ENCODE results near the gene CARMIL3.

CARMIL3 gene

GRCh38 chr14:24060443-24060842 lies 8.6 kb downstream of the CARMIL3 start:
- no peak overlapping the region for H2AFZ ChIP-seq (ENCODE audit: low read depth)
- no peaks in the 10 kb centered on the region for H3K4me1 ChIP-seq (ENCODE audit: low read depth, poor library complexity, severe bottlenecking)
- H3K9ac ChIP-seq: no peak overlapping the region
- H3K27me3 ChIP-seq (ENCODE audit: insufficient read depth, low read depth): peaks cover 2% of the 10 kb centered on the region; the same call in 1 of the 2 replicates
- H3K27ac ChIP-seq: no peak overlapping the region
- TF ChIP-seq CTCF (conservative IDR thresholded peaks at IDR 0.05; ENCODE audit: low read depth, low read length): no peak
- H3K79me2 ChIP-seq (ENCODE audit: insufficient read depth, low read depth): no peaks in the 10 kb centered on the region
- H3K4me2 ChIP-seq: no peak overlapping the region
- no peaks in the 10 kb centered on the region for H4K20me1 ChIP-seq (ENCODE audit: insufficient read depth)
- no peaks in the 10 kb centered on the region for H3K36me3 ChIP-seq (ENCODE audit: insufficient read depth)
- no peak overlapping the region for H3K4me3 ChIP-seq (IDR thresholded peaks at IDR 0.05; ENCODE audit: insufficient read depth, low read depth, low read length)

GRCh38 chr14:24060984-24061913 lies 9.4 kb downstream of the CARMIL3 start:
- H2AFZ ChIP-seq (ENCODE audit: low read depth): no peak overlapping the region
- H3K27me3 ChIP-seq (ENCODE audit: insufficient read depth, low read depth): no peaks in the 10 kb centered on the region
- no peak overlapping the region for H3K9ac ChIP-seq
- H3K79me2 ChIP-seq (ENCODE audit: insufficient read depth, low read depth): no peaks in the 10 kb centered on the region
- no peaks in the 10 kb centered on the region for H4K20me1 ChIP-seq (ENCODE audit: insufficient read depth)
- no peaks in the 10 kb centered on the region for H3K36me3 ChIP-seq (ENCODE audit: insufficient read depth)
- TF ChIP-seq CTCF (conservative IDR thresholded peaks at IDR 0.05; ENCODE audit: low read depth, low read length): no peak
- H3K4me1 ChIP-seq (ENCODE audit: low read depth, poor library complexity, severe bottlenecking): no peaks in the 10 kb centered on the region
- H3K27ac ChIP-seq: no peak overlapping the region
- H3K4me2 ChIP-seq: no peak overlapping the region
- H3K4me3 ChIP-seq (IDR thresholded peaks at IDR 0.05; ENCODE audit: insufficient read depth, low read depth, low read length): no peak overlapping the region

GRCh38 chr14:24062216-24062980 lies 10.6 kb downstream of the CARMIL3 start:
- Histone ChIP-seq H3K9ac (no peak overlapping the region), H3K4me1 (ENCODE audit: low read depth, poor library complexity, severe bottlenecking) (no peaks in the 10 kb centered on the region), H3K4me2 (no peak overlapping the region), H4K20me1 (ENCODE audit: insufficient read depth) (no peaks in the 10 kb centered on the region), H3K4me3 (IDR thresholded peaks at IDR 0.05; ENCODE audit: insufficient read depth, low read depth, low read length) (no peak overlapping the region), H3K27ac (no peak overlapping the region), H3K27me3 (ENCODE audit: insufficient read depth, low read depth) (no peaks in the 10 kb centered on the region), H3K36me3 (ENCODE audit: insufficient read depth) (no peaks in the 10 kb centered on the region), H2AFZ (ENCODE audit: low read depth) (no peak overlapping the region), H3K79me2 (ENCODE audit: insufficient read depth, low read depth) (no peaks in the 10 kb centered on the region)
- TF ChIP-seq CTCF (conservative IDR thresholded peaks at IDR 0.05; ENCODE audit: low read depth, low read length): no peak

- H2AFZ ChIP-seq (ENCODE audit: low read depth): no peak overlapping the region
- H3K9ac ChIP-seq: no peak overlapping the region
- H3K4me2 ChIP-seq: no peak overlapping the region
- H4K20me1 ChIP-seq (ENCODE audit: insufficient read depth): no peaks in the 10 kb centered on the region
- no peak for TF ChIP-seq CTCF (conservative IDR thresholded peaks at IDR 0.05; ENCODE audit: low read depth, low read length)
- no peaks in the 10 kb centered on the region for H3K27me3 ChIP-seq (ENCODE audit: insufficient read depth, low read depth)
- H3K4me3 ChIP-seq (IDR thresholded peaks at IDR 0.05; ENCODE audit: insufficient read depth, low read depth, low read length): no peak overlapping the region
- H3K4me1 ChIP-seq (ENCODE audit: low read depth, poor library complexity, severe bottlenecking): no peaks in the 10 kb centered on the region
- H3K79me2 ChIP-seq (ENCODE audit: insufficient read depth, low read depth): no peaks in the 10 kb centered on the region
- H3K27ac ChIP-seq: no peak overlapping the region
- H3K36me3 ChIP-seq (ENCODE audit: insufficient read depth): no peaks in the 10 kb centered on the region
These were observed 11.5 kb downstream of the CARMIL3 start for GRCh38 chr14:24063263-24063836.

All from KMS-11 (cell line).